Skeletal muscle satellite cell (primary cell): ENCODE data around the gene USP30.
"Not testable (repeated sequence)": the region's sequence is repeated elsewhere in the genome, so short reads cannot be mapped to it uniquely, and the experiment has no call there.

ENCODE experiments used
- H3K27me3 ChIP-seq: 2 replicates; pipeline ENCODE4 v1.7.0; 2013; ENCODE audit warnings: low read length; ENCODE audit not compliant: control insufficient read depth, insufficient read depth
- H3K36me3 ChIP-seq: 2 replicates; pipeline ENCODE4 v1.7.0; 2013; ENCODE audit warnings: mild to moderate bottlenecking, control low read depth, low read length; ENCODE audit not compliant: insufficient read depth
- H3K4me1 ChIP-seq: 2 replicates; pipeline ENCODE4 v1.7.0; 2013; ENCODE audit warnings: low read length; ENCODE audit not compliant: control insufficient read depth, insufficient read depth
- H3K4me2 ChIP-seq: 2 replicates; pipeline ENCODE4 v1.7.0; 2013; ENCODE audit warnings: mild to moderate bottlenecking, low read length
- H3K4me3 ChIP-seq: 2 replicates; pipeline ENCODE4 v1.7.0; 2013; ENCODE audit warnings: low read length
- H3K9ac ChIP-seq: 2 replicates; pipeline ENCODE4 v1.7.0; 2013; ENCODE audit warnings: mild to moderate bottlenecking, low read depth, low read length, moderate library complexity
- H3K9me3 ChIP-seq: replicated peaks from 2 replicates; pipeline ENCODE4 v1.7.0; 2013; ENCODE audit warnings: mild to moderate bottlenecking, control low read depth, low read length

USP30 gene

GRCh38 chr12:109054124-109054513, 1.7 kb downstream of the USP30 start:
- Histone ChIP-seq H3K4me2 (peak overlapping the region; percentile 100), H3K4me1 (peaks cover 15% of the 10 kb centered on the region)
- not testable (repeated sequence) for H3K36me3 ChIP-seq, H3K9me3 ChIP-seq, H3K9ac ChIP-seq, H3K27me3 ChIP-seq, H3K4me3 ChIP-seq

- Histone ChIP-seq H3K4me2 (no peak overlapping the region), H3K4me1 (peaks cover 15% of the 10 kb centered on the region), H3K4me3 (no peak overlapping the region), H3K36me3 (no peaks in the 10 kb centered on the region), H3K9ac (no peak overlapping the region), H3K9me3 (no peaks in the 10 kb centered on the region), H3K27me3 (no peaks in the 10 kb centered on the region)
Measured at GRCh38 chr12:109054520-109054919, 2.1 kb downstream of the USP30 start.

GRCh38 chr12:109056891-109057290, 4.5 kb downstream of the USP30 start:
- Histone ChIP-seq H3K9ac (no peak overlapping the region), H3K9me3 (no peaks in the 10 kb centered on the region), H3K4me3 (no peak overlapping the region), H3K4me1 (peaks cover 13% of the 10 kb centered on the region), H3K27me3 (no peaks in the 10 kb centered on the region), H3K4me2 (no peak overlapping the region), H3K36me3 (no peaks in the 10 kb centered on the region)

GRCh38 chr12:109057376-109057775, 5.0 kb downstream of the USP30 start:
- Histone ChIP-seq H3K4me2 (no peak overlapping the region), H3K4me1 (peaks cover 11% of the 10 kb centered on the region), H3K9ac (no peak overlapping the region), H3K27me3 (no peaks in the 10 kb centered on the region), H3K36me3 (no peaks in the 10 kb centered on the region), H3K4me3 (no peak overlapping the region), H3K9me3 (no peaks in the 10 kb centered on the region)

- no peaks in the 10 kb centered on the region for H3K9me3 ChIP-seq
- H3K4me1 ChIP-seq: peaks cover 1% of the 10 kb centered on the region
- no peak overlapping the region for H3K4me2 ChIP-seq
- H3K36me3 ChIP-seq: peaks cover 3% of the 10 kb centered on the region
- no peak overlapping the region for H3K9ac ChIP-seq
- H3K4me3 ChIP-seq: no peak overlapping the region
- no peaks in the 10 kb centered on the region for H3K27me3 ChIP-seq
Measured at GRCh38 chr12:109058773-109059172, 6.4 kb downstream of the USP30 start.

- no peak overlapping the region for H3K4me3 ChIP-seq
- H3K9me3 ChIP-seq: no peaks in the 10 kb centered on the region
- H3K36me3 ChIP-seq: peaks cover 13% of the 10 kb centered on the region
- no peaks in the 10 kb centered on the region for H3K27me3 ChIP-seq
- no peak overlapping the region for H3K4me2 ChIP-seq
- H3K4me1 ChIP-seq: no peaks in the 10 kb centered on the region
- H3K9ac ChIP-seq: no peak overlapping the region
Measured at GRCh38 chr12:109064143-109064542, 11.8 kb downstream of the USP30 start.

GRCh38 chr12:109065154-109065852, 12.9 kb downstream of the USP30 start:
- no peak overlapping the region for H3K9ac ChIP-seq
- H3K4me1 ChIP-seq: no peaks in the 10 kb centered on the region
- no peak overlapping the region for H3K4me3 ChIP-seq
- no peak overlapping the region for H3K4me2 ChIP-seq
- H3K36me3 ChIP-seq: peaks cover 14% of the 10 kb centered on the region
- H3K9me3 ChIP-seq: no peaks in the 10 kb centered on the region
- H3K27me3 ChIP-seq: no peaks in the 10 kb centered on the region

- H3K4me2 ChIP-seq: no peak overlapping the region
- no peak overlapping the region for H3K9ac ChIP-seq
- H3K4me1 ChIP-seq: no peaks in the 10 kb centered on the region
- H3K9me3 ChIP-seq: no peaks in the 10 kb centered on the region
- H3K4me3 ChIP-seq: no peak overlapping the region
- H3K27me3 ChIP-seq: no peaks in the 10 kb centered on the region
- peaks cover 18% of the 10 kb centered on the region for H3K36me3 ChIP-seq
Measured at GRCh38 chr12:109065853-109066193, 13.4 kb downstream of the USP30 start.

GRCh38 chr12:109069307-109070271, 17.2 kb downstream of the USP30 start:
- H3K4me3 ChIP-seq: no peak overlapping the region
- no peaks in the 10 kb centered on the region for H3K9me3 ChIP-seq
- H3K4me1 ChIP-seq: no peaks in the 10 kb centered on the region
- peaks cover 33% of the 10 kb centered on the region for H3K36me3 ChIP-seq
- H3K9ac ChIP-seq: no peak overlapping the region
- H3K27me3 ChIP-seq: no peaks in the 10 kb centered on the region
- H3K4me2 ChIP-seq: no peak overlapping the region

GRCh38 chr12:109074866-109075265, 22.5 kb downstream of the USP30 start:
- Histone ChIP-seq H3K9me3 (no peaks in the 10 kb centered on the region), H3K4me1 (no peaks in the 10 kb centered on the region), H3K4me2 (no peak overlapping the region), H3K27me3 (no peaks in the 10 kb centered on the region), H3K4me3 (no peak overlapping the region), H3K36me3 (peaks cover 32% of the 10 kb centered on the region), H3K9ac (no peak overlapping the region)

- Histone ChIP-seq H3K27me3 (no peaks in the 10 kb centered on the region), H3K9ac (no peak overlapping the region), H3K4me3 (no peak overlapping the region), H3K4me1 (no peaks in the 10 kb centered on the region), H3K36me3 (peaks cover 39% of the 10 kb centered on the region), H3K4me2 (no peak overlapping the region), H3K9me3 (no peaks in the 10 kb centered on the region)
Measured at GRCh38 chr12:109082751-109083150, 30.4 kb downstream of the USP30 start.
